ENCODE measurements around the gene CNTNAP2. TPM values are rescaled to one million over a fixed set of nuclear protein-coding genes. Genes with fewer than 3 reads are reported as not detected.

The CNTNAP2 gene
- total and polyA plus RNA-seq, 9 of the 15 experiments (the other 6 are each of a cell fraction or from before 2014, with no cell fraction given), result 0.04 to 0.62 (median 0.09) TPM; not detected in 4

GRCh38 chr7:146514304-146514703 is 397.7 kb downstream of the CNTNAP2 start:
- Histone ChIP-seq H3K36me3 (ENCODE audit: control insufficient read depth, insufficient read depth, low read length) (no peaks in the 10 kb centered on the region), H3K9ac (ENCODE audit: insufficient read depth in 1 of 2, low read depth in 2 of 2, low read length in 2 of 2) (no peak overlapping the region), H2AFZ (ENCODE audit: low read depth, low read length) (no peak overlapping the region), H3K79me2 (ENCODE audit: control insufficient read depth, insufficient read depth, low read length) (no peaks in the 10 kb centered on the region), H3K4me2 (ENCODE audit: insufficient read depth, low read length) (no peak overlapping the region), H3K27me3 (ENCODE audit: control insufficient read depth in 2 of 2, insufficient read depth in 2 of 2, low read length in 2 of 2) (no peaks in the 10 kb centered on the region), H4K20me1 (replicated peaks; ENCODE audit: control insufficient read depth, insufficient read depth, low read length) (no peaks in the 10 kb centered on the region), H3K4me1 (replicated peaks in 1 of 2; ENCODE audit: control insufficient read depth in 2 of 2, insufficient read depth in 2 of 2, low read length in 2 of 2) (no peaks in the 10 kb centered on the region), H3K9me1 (ENCODE audit: control insufficient read depth, insufficient read depth, low read length) (no peaks in the 10 kb centered on the region), H3K4me3 (no peak overlapping the region), H3K9me3 (replicated peaks; ENCODE audit: control insufficient read depth, insufficient read depth, low read depth, low read length) (peaks cover 1% of the 10 kb centered on the region; the same call in 1 of the 2 replicates), H3K27ac (ENCODE audit: extremely low read depth, low read depth, low read length) (no peak overlapping the region)
- BruUV-seq (replicated peaks), result no TSS peak
- POLR2A ChIA-PET, result no interaction called here
- TF ChIP-seq RBM17 (IDR thresholded peaks at IDR 0.05; ENCODE audit: borderline replicate concordance, low read depth, low read length) (no peak), TRIM28 (IDR thresholded peaks at IDR 0.05) (peak; percentile 72), CBX5 (IDR thresholded peaks at IDR 0.05; ENCODE audit: borderline replicate concordance, low read depth) (0 out of 2 replicates have a peak, but pooled peaks have one; percentile 16)
- intact Hi-C loops (cut with micrococcal nuclease), result no loop called here
- no peak for ATAC-seq
- no peak for FAIRE-seq
- DNase-seq (ENCODE audit: extremely low read depth in 1 of 4, low spot score in 3 of 4), result no peak
- in situ Hi-C loops (cut with MboI), result no loop called here
- CTCF ChIA-PET (ENCODE audit: low intra/inter-chr PET ratio), result no interaction called here
- 0% methylated on average over 1 of the region's 1 CpG for WGBS (ENCODE audit: insufficient coverage, low coverage, missing lambda C conversion rate)

- Histone ChIP-seq H3K27ac (ENCODE audit: extremely low read depth, low read depth, low read length) (no peak overlapping the region), H3K4me1 (replicated peaks in 1 of 2; ENCODE audit: control insufficient read depth in 2 of 2, insufficient read depth in 2 of 2, low read length in 2 of 2) (no peaks in the 10 kb centered on the region), H3K4me3 (no peak overlapping the region), H3K9ac (ENCODE audit: insufficient read depth in 1 of 2, low read depth in 2 of 2, low read length in 2 of 2) (no peak overlapping the region), H3K9me3 (replicated peaks; ENCODE audit: control insufficient read depth, insufficient read depth, low read depth, low read length) (peaks cover 2% of the 10 kb centered on the region; the same call in 1 of the 2 replicates), H3K27me3 (ENCODE audit: control insufficient read depth in 2 of 2, insufficient read depth in 2 of 2, low read length in 2 of 2) (no peaks in the 10 kb centered on the region), H3K9me1 (ENCODE audit: control insufficient read depth, insufficient read depth, low read length) (no peaks in the 10 kb centered on the region), H2AFZ (ENCODE audit: low read depth, low read length) (no peak overlapping the region), H4K20me1 (replicated peaks; ENCODE audit: control insufficient read depth, insufficient read depth, low read length) (no peaks in the 10 kb centered on the region), H3K36me3 (ENCODE audit: control insufficient read depth, insufficient read depth, low read length) (no peaks in the 10 kb centered on the region), H3K4me2 (ENCODE audit: insufficient read depth, low read length) (no peak overlapping the region), H3K79me2 (ENCODE audit: control insufficient read depth, insufficient read depth, low read length) (no peaks in the 10 kb centered on the region)
- no TSS peak for BruUV-seq (replicated peaks)
- no peak for ATAC-seq
- no peak for FAIRE-seq
- DNase-seq (ENCODE audit: extremely low read depth in 1 of 4, low spot score in 3 of 4), result no peak
- POLR2A ChIA-PET, result no interaction called here
- WGBS (ENCODE audit: insufficient coverage, low coverage, missing lambda C conversion rate), result 2% methylated on average over 2 of the region's 2 CpGs
- CTCF ChIA-PET (ENCODE audit: low intra/inter-chr PET ratio), result interaction anchor here (0.7 kb wide), 1 partner anchor 992 kb away, joined by 3 read pairs; no protein-coding TSS in a partner anchor
- in situ Hi-C loops (cut with MboI) (no loop called here), intact Hi-C loops (cut with micrococcal nuclease) (no loop called here)
- no peak for TF ChIP-seq HLTF (IDR thresholded peaks at IDR 0.05)
These were observed 412.0 kb downstream of the CNTNAP2 start for GRCh38 chr7:146528581-146528980.
